Measurements from ENCODE around the gene FAM13A. TPM values are rescaled to one million over a fixed set of nuclear protein-coding genes. Genes with fewer than 3 reads are reported as not detected.

The FAM13A gene
- total and polyA plus RNA-seq, 2 of the 4 experiments (the other 2 are of a cell fraction), result 13.1 to 22.0 TPM

GRCh38 chr4:88910101-88910500, 146.9 kb downstream of the FAM13A start:
- H2BK5ac ChIP-seq (ENCODE audit: low read depth, low read length, poor library complexity, severe bottlenecking), result no peak overlapping the region
- no peak overlapping the region for H3K27ac ChIP-seq (ENCODE audit: insufficient read depth, low read length)
- ChIA-PET POLR2A (ENCODE audit: unreplicated experiment) (no interaction called here), CTCF (no interaction called here)
- H3K4me2 ChIP-seq (ENCODE audit: low read depth, low read length), result no peak overlapping the region
- H2AFZ ChIP-seq (replicated peaks; ENCODE audit: low read length, poor library complexity), result no peak overlapping the region
- H3K79me1 ChIP-seq (ENCODE audit: low read depth in 1 of 2, low read length in 2 of 2), result no peaks in the 10 kb centered on the region
- H3K23ac ChIP-seq (ENCODE audit: low read depth, low read length), result no peak overlapping the region
- peaks cover 6% of the 10 kb centered on the region; the same call in 1 of the 2 replicates for H3K9me1 ChIP-seq (ENCODE audit: insufficient read depth, low read length)
- H2BK120ac ChIP-seq (ENCODE audit: low read depth, low read length), result no peak overlapping the region
- no peak overlapping the region for H3K4ac ChIP-seq (ENCODE audit: low read depth, low read length)
- peaks cover 4% of the 10 kb centered on the region for H3K4me1 ChIP-seq (ENCODE audit: control insufficient read depth, insufficient read depth, low read length)
- no peak overlapping the region for H2BK20ac ChIP-seq (ENCODE audit: low read depth, low read length)
- H3K4me3 ChIP-seq (ENCODE audit: insufficient read depth, low read depth, low read length), result no peak overlapping the region
- no peak overlapping the region for H2AK9ac ChIP-seq (replicated peaks; ENCODE audit: low read depth, low read length, poor library complexity)
- no peaks in the 10 kb centered on the region for H3K27me3 ChIP-seq (ENCODE audit: control insufficient read depth, insufficient read depth, low read length)
- BruUV-seq (replicated peaks), result no TSS peak
- H4K20me1 ChIP-seq (ENCODE audit: insufficient read depth, low read length), result no peaks in the 10 kb centered on the region
- no peak overlapping the region for H3K18ac ChIP-seq (ENCODE audit: low read depth, low read length)
- H3K14ac ChIP-seq (replicated peaks; ENCODE audit: low read depth, low read length), result no peak overlapping the region
- in situ Hi-C loops (cut with MboI; ENCODE audit: low sequenced_read_pairs), result no loop called here
- DNase-seq, result no peak
- H4K8ac ChIP-seq (ENCODE audit: low read depth in 2 of 2, low read length in 2 of 2), result no peak overlapping the region
- no peaks in the 10 kb centered on the region for H3K9me3 ChIP-seq (ENCODE audit: control insufficient read depth, insufficient read depth, low read length)
- no peak overlapping the region for H2AK5ac ChIP-seq (ENCODE audit: low read depth, low read length)
- H4K5ac ChIP-seq (ENCODE audit: low read depth, low read length), result no peak overlapping the region
- no peak overlapping the region for H4K91ac ChIP-seq (ENCODE audit: insufficient read depth, low read depth, low read length)
- no peaks in the 10 kb centered on the region for H3K36me3 ChIP-seq (ENCODE audit: control insufficient read depth, insufficient read depth, low read length)
- no peak overlapping the region for H3K9ac ChIP-seq (ENCODE audit: low read depth, low read length)
- intact Hi-C loops (cut with micrococcal nuclease), result no loop called here
- no peak overlapping the region for H2BK15ac ChIP-seq (ENCODE audit: low read depth, low read length)
- dilution Hi-C loops (cut with HindIII; ENCODE audit: low sequenced_read_pairs, unreplicated experiment), result no loop called here
- no peak overlapping the region for H3K56ac ChIP-seq (ENCODE audit: extremely low read depth, insufficient read depth, low read length)
- no peak for ATAC-seq (ENCODE audit: low read depth)
- WGBS, 2 experiments (ENCODE audit: extremely low coverage in 2 of 2, insufficient read length in 1 of 2), result no CpG with 5 or more reads among the region's 2 CpGs
- TF ChIP-seq POLR2A (IDR thresholded peaks at IDR 0.05; ENCODE audit: low read depth, low read length), result no peak
- TF ChIP-seq MAFK (IDR thresholded peaks at IDR 0.05; ENCODE audit: low read depth, low read length), result no peak
- no peak for TF ChIP-seq CEBPB (IDR thresholded peaks at IDR 0.05; ENCODE audit: low read depth, low read length)
- no peak for TF ChIP-seq NFE2L2 (IDR thresholded peaks at IDR 0.05; ENCODE audit: low read depth, low read length)
- no peak for TF ChIP-seq RCOR1 (IDR thresholded peaks at IDR 0.05; ENCODE audit: insufficient replicate concordance, low read length)
- no peak for TF ChIP-seq CTCF (conservative IDR thresholded peaks at IDR 0.05; ENCODE audit: low read depth, low read length)
- no peak for TF ChIP-seq BHLHE40 (IDR thresholded peaks at IDR 0.05; ENCODE audit: low read depth, low read length)
- TF ChIP-seq CHD1 (IDR thresholded peaks at IDR 0.05; ENCODE audit: low read depth, low read length), result no peak
- no peak for TF ChIP-seq RFX5 (IDR thresholded peaks at IDR 0.05; ENCODE audit: low read depth, low read length)

Measured in IMR-90 (cell line).